Stimulated activated CD8-positive, alpha-beta memory T cell treated with anti-CD3 and anti-CD28 coated beads, Interleukin-15, amount 100 ng/mL, for 4 hours (primary cell): Measurements from ENCODE around the gene EXOC6B.

Source experiments
- DNase-seq, 2 donors: peaks; one replicate each; pipeline ENCODE4 v3.0.0-alpha.2; 2020; ENCODE audit warnings: low read depth in 2 of 2

Gene EXOC6B

DNA sequence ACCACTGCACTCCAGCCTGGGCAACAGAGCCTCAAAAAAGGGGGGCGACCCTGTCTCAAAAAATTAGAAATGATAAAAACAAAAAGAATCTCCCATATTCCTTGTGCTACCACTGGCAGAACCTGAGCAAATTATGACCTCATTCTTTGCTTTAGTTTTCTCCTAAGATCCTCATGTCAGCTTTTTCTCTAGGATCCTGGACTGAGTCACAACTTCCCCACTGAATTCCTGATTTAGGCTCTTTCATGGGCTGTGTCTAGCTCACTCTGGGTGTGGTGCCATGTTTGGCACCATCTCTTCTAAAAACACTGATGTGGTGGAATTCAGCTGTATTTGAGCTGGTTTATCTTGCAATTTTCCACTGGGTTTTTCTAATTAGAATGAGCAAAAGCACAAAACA is 37.1 kb downstream of the EXOC6B start:
- DNase-seq, result no peak

DNA sequence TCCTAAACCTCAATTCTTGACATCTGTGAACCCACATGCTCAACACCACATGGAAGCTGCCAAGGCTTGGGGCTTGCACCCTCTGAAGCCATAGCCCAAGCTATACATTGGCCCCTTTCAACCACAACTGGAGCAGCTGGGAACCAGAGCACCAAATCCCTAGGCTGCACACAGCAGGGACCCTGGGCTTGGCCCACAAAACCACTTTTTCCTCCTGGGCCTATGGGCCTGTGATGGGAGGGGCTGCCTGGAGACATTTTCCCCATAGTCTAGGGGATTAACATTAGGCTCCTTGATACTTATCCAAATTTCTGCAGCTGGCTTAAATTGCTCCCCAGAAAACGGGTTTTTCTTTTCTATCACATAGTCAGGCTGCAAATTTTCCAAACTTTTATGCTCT is 40.3 kb downstream of the EXOC6B start:
- no peak for DNase-seq

DNA sequence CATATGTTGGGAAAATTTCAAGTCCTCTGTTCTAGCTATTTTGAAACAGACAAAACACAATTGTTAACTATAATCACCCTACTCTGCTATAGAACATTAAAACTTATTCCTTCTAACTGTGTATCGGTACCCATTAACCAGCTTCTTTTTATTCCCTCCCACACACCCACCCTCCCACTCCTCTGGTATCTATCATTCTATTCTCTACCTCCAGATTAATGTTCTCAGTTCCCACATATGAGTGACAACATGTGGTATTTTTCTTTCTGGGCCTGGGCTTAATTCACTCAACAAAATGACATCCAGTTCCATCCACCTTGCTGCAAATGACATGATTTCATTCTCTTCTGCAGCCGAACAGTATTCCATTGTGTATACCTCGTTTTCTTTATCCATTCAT is 43.3 kb downstream of the EXOC6B start:
- no peak for DNase-seq

DNA sequence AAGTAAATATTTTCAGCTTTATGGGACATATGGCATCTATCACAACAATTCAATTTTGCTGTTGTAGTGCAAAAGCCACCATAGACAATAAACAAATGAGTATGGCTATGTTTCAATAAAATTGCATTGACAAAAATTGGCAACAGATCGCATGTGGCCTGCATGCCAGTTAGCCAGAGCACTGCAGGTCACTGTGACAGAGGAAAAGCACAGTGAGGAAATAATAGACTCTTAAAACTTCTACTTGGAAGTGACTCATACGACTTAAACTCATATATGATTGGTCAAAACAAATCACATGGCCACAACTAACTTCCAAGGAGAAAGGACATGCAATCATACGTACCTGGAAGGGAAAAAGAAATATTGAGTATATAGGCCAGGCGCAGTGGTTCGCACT is 44.4 kb downstream of the EXOC6B start:
- no peak for DNase-seq

DNA sequence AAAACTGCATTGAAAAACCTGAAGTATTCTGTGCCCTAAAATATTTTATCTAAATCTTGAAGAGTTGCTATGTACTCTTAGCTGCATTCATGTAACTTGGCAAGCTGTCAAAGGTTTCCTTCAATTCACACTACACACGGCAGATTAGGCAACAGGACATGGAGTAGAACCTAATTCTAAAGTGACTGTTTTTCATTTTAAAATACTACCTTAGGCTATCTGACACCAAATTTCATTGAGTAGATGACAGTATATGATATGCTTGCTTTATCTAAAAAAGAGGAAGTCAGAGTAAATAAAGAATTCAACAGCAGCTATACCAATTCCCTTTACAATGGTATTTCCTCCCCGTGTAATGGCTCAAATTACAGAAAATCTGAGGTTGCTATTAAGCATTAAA is 45.4 kb downstream of the EXOC6B start:
- DNase-seq, result no peak

DNA sequence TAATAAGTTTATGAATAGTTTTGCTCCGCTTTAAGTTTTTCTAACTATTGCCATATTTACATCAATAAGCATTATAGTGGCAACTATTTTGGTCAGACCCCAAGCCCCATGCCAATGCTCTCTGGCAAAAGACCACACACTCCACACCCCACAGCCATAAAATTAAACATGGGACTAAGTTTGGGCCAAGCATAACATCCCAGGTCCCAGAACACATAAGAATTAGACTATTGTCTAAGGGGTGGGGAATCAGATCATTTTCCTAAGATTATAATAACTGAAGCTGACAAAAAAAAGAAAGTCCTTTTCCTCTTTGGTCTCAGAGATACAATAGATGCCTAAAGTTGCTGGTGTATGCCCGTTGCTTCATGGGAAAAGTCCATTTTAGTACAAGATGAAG is 46.3 kb downstream of the EXOC6B start:
- DNase-seq, result no peak

DNA sequence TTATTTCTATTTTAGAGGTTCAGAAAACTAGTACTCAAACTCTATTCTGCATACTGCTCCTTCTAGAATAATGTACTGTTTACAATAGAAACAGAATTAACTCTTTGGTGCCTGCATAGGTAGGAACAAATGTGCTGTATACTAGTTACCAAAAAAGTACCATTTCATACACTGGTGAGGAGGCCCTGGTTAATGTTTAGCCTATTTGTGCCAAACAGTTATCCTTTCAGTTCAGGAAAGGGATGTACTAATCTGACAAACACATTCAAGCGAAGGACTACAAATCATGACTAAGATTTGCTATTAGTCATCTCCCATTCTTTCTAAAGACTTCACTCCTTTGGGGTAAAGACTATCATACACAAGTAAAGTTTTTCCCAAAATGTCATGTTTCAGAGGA is 47.4 kb downstream of the EXOC6B start:
- DNase-seq, result no peak

DNA sequence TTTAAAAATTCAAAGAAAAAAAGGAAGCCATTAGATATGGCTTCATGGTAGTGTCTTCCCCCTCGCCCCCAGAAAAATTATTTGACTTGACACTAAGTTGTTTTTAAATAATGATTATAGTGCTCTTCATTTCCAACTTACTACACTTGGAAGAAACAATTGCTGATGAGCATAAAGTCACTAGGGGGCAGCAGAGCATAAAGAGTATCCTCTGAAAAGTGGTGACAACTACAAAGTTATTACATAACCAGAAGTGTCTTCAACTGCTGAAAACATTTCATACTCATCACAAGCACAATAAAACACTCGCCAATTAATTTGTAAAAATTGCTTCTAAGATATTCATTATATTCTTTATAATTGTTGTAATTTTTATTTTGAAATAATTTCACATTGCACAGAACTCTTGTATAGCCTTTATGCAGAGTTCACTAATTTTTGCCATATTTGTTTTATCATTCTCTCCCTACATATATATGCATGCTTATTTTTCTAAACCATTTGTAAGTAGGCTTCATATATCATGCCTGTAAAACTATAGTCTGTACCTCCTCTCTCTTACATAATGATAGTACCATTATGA is 54.9 kb downstream of the EXOC6B start:
- peak in 1 of 2 donors; percentile 28 for DNase-seq

DNA sequence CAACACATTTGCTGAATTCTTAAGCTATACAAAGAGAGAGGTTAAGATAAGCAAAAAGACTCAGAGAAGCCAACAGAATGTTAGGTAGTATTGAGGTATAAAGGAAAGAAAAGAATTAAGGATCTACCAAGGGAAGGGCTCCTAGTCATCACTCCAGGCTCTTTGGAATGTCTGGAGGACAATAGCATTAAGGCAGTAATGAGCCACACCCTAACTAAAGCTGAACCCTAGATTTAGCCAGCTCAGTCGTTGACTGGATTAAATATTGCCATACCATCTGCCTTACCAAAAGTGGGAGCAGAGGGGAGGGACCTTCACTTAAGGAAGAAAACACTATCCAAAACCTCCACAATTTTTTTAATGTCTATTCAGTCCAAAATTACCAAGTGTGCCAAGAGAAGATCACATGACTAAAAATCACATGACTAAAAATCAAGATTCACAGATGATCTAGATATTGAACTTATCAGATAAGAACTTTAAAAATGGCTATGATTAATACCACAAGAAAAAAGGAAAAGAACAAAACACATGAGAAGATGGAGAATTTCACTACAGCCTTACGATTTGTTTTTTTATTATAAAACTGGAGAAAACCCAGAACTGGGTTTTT is 59.7 kb downstream of the EXOC6B start:
- no peak for DNase-seq

DNA sequence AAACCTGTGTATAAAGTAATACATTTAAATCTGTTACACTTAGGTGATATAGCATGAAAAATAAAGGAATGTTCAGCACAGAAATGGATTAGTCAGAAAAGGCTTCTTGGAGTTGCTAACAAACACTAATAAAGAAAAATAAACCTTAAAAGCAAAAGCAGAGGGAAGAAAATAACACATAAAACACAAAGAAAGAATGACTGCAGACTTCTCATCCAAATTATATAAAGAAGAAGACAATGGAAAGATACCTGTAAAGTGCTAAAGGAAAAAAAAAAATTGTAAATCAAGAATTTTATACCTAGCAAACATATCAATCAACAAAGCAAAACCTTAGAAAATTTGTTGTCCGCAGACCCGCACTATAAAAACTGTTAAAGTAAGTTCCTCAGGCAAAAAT is 63.6 kb downstream of the EXOC6B start:
- DNase-seq, result no peak

DNA sequence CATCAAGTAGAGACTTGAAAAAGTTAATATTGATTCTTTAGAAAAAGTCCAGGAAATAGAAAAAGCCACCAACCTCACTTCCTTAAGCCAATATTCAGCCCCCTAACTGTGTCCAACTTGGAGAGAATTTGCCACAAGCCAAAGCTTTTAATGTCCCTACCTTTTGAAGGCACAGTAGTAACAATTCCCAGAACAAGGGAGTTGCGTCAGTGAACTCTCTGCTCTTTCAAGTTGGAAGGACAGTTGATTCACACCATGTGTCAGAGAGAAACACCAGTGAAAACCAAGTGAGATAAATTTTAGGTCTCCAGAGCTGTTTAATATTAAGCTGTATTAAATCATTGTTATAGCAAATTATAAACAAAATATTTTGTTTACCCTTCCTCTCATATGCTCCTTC is 66.1 kb downstream of the EXOC6B start:
- no peak for DNase-seq

DNA sequence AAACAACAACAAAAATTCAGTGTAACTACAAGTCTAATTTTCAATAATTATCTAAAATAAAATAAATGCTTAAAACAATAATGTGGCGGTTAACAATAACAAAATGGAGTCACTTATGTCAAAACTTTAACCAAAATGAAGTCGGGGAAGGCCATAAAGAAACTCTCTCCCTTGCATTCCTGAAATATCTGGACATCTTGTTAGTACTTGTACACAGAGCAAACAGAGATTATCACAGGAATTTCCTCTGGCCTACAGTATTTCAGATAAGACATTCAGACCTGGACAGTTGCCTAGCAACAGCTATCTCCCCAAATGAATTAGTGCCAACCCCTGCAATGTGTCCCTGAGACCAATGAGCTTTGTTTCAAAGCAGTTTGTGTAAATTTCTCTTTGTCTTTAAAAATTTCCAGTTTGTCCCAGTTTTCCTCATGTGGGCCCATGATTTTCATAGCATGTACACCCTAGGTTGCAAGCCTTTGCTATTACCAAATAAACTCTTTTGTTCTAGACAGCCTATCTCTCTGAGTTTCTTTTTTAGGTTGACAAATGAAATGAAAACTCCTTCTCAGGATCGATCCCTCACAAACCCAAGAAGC is 68.6 kb downstream of the EXOC6B start:
- DNase-seq, result no peak

DNA sequence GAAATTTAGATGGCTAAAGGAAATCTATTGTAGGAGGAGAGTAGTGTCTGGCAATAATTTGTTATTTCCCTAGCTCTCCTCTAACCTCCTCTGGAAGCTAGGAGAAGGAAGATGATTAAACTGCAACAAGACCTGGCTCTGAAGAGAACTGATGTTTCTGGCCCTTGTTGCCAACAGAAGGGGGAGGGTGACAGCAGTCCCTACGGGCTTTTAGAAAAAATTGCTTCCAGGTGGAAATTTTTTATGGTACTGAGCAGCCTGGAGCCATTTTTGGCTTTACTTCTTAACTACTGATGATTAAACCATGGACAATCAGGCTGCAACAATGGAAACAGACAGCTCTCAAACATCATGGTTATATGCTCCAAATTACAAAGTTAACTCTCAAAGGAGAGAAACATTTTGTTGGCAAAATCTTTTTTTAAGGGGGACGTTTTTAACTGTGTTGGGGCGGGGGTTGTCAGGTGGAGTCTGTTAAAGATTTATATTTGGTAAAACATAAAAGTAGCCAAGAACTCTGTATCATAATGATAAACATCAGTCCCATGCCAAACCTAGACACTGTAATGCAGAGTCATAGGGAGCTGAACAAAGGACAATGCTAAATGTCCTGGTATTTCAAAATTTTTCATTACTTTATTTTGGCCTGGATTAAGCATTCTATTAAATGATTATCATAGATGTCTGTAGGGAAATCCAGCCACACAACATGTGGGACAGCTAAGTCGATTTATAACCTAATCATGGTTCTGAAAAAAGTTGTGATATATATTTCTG is 70.0 kb downstream of the EXOC6B start:
- no peak for DNase-seq

DNA sequence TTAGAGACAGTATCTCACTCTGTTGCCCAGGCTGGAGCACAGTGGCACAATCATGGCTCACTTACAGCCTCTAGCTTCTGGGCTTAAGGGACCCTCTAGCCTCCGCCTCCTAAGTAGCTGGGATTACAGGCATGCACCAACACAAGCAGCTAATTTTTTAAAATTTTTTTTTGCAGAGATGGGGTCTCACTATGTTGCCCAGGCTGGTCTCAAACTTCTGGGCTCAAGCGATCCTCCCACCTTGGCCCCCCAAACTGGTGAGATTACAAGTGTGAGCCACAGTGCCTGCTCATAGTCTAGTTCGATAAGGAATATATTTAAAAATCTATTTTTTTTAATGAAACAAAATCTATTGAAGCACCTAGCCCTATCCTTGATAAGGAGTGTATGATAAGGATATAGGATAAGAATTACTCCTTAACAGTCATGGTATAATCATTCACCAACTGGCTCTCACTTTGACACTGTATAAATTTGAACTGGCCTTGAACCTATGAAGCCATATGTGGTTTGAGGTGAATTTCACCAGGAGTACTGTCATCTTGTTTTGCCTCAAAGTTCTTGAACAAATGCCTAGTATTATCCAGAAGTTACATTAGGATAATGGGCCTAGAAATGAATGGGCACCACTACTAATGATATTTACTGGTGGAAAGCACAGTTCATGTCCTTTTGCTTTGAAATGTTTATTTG is 71.1 kb downstream of the EXOC6B start:
- DNase-seq, result no peak

DNA sequence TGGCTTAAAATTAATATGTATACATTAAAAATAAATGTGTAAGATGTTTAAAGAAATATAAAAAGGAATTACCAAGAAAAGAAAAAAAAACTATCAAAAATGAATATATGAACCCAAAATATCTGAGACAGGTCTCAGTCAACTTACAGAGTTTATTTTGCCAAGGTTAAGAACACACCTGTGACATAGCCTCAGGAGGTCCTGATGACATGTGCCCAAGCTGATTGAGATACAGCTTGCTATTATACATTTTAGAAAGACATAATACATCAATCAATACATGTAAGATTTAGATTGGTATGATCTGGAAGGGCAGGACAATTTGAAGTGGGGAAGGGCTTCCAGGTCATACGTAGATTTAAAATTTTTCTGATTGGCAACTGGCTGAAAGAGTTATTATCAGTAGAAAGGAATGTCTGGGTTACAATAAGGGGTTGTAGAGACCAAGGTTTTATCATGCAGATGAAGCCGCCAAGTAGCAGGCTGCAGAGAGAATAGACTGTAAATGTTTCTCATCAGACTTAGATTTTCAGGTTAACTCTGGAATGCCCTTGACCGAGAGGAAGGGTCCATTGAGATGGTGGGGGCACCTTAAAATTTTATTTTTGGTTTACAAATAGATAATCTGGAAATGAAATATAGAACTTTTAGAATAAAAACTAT is 74.7 kb downstream of the EXOC6B start:
- DNase-seq, result no peak

DNA sequence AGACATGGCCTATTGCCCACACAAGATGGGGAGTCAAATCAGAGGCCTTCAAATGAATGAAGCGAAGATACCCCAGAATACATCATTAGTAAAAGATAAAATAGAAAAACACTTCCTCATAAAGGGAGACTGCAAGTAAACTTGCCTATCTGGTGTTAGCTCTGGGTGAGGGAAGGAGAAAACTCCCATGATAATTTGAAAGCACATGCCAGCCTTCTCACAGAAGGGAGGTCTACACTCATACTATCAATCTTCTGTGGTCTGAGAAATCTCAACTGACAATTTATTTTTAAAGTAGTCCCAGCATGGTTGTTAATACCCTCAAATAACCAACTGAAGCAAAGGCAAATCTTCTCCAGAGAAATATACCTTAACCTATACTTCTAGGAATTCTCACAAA is 75.4 kb downstream of the EXOC6B start:
- no peak for DNase-seq

DNA sequence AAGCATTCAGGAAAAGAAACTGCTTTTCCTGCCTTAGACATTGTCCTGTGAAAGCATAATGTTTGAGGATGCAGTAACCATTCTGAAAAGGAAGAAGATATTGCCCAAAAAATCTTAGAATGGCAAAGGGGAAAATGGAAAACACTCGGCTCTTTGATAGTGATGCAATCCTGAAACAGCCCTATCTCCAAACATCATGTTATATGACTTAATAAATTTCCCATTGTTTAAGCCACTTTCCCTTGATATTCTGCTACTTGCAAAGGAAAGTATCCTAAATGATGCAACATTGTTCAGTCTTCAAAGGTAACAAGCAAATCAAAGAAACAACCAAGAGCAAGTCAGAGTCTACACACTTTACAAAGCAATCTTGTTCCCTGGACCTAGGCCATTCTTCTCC is 78.5 kb downstream of the EXOC6B start:
- DNase-seq, result no peak

DNA sequence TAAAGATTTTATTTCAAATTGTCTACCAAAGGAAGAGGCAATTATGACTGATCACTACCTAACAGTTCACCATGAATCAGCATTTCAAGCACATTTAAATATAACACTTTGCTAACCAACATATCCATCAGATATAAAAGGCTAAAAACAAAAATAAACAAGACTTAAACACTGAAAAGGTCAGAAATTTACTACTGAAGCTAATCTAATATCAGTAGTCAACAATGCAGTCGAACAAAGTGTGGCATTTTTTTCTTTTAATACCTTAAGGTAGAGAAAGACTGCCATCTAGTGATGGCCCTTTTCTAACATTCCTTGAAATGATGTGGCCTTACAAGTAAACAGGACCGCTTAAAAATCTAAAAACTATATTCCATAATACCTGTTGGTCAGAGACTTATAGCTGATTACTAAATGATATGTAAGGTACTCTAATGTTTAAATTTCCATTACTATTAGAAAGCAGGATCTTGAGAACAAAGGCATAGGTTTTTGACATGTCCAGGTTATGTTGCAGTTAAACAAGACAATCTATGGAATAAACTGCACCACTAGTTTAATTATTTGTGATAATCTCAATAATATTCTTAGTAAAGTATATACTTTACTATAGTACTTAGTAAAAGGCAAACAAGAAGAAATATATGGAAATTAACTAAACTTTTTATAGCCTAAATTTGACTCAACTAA is 80.0 kb downstream of the EXOC6B start:
- no peak for DNase-seq

DNA sequence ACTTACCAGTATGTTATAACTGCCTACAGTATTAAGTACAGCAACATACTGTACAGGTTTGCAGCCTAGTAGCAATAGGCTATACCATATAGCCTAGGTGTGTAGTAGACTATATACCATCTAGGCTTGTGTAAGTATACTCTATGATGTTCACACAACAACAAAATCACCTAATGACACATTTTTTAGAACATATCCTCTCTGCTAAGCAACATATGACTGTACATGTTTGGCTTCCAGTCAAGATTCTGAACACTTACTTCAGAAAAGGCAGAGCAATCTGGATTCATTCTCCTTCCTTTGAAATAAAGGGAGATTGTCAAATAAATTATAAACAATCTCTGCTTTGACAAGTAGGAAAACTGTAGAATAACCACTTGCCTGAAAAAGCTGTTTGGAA is 81.8 kb downstream of the EXOC6B start:
- DNase-seq, result no peak

DNA sequence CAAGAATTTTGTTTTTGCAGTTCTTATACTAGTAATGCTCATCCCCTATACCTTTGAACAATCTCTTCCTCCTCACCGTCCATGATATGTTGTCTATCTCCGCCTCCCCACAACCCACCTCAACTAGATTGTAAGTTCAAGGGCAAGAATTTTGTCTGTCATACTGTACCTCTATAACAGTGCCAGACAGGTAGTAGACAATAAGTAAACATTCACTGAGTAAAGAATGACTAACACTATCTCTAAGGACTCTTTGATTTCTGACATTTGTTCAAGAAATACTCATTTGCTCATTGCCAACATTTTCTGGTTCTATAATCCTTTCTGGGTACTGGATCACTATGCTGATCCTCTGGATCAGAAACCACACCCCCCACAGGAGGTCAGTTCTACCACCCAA is 82.4 kb downstream of the EXOC6B start:
- no peak for DNase-seq

DNA sequence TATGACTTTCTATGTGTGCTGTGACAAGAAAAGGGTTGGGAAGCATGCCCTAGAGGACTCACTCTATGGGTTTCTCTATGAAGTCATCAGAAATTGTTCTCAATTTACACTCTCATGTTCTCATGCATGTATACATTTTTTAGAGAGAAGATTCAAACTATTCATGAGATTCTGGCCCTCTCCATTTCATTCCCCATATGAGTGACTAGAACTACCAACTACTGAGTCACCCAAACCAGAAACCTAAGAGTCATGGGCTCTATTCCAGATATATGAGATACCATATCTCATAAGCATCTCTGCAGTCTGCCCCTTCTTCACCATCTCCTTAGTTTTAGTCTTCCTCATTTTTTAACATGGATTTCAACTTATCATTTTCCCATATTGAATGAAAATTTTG is 87.7 kb downstream of the EXOC6B start:
- no peak for DNase-seq
